Testis (tissue), 3 donors: Measurements from ENCODE around the gene ZNF516. TPM values are rescaled to one million over a fixed set of nuclear protein-coding genes. Genes with fewer than 3 reads are reported as not detected.

Experiments used
- DNase-seq: peaks from one replicate; pipeline ENCODE4 v3.0.0-alpha.2; 2019
- H3K27ac ChIP-seq, 2 donors: fragments of 200-600 bp; sonication (generic); one replicate each; pipeline ENCODE4 v1.5.1; 2019
- H3K27me3 ChIP-seq: fragments of 200-600 bp; sonication (generic); one replicate; pipeline ENCODE4 v1.5.1; 2019
- H3K36me3 ChIP-seq: fragments of 200-600 bp; sonication (generic); one replicate; pipeline ENCODE4 v1.5.1; 2017; ENCODE audit warnings: low read depth; ENCODE audit errors: missing control alignments
- H3K4me1 ChIP-seq: fragments of 200-600 bp; sonication (generic); one replicate; pipeline ENCODE4 v1.5.1; 2019
- H3K4me3 ChIP-seq, 2 donors: fragments of 200-600 bp; sonication (generic); one replicate each; pipeline ENCODE4 v1.5.1; 2017 to 2019
- H3K9me3 ChIP-seq: fragments of 200-600 bp; sonication (generic); one replicate; pipeline ENCODE4 v1.5.1; 2017
- POLR2A ChIP-seq: fragments of 450-650 bp; IDR thresholded peaks from one replicate; pipeline ENCODE4 v1.6.1; 2017; ENCODE audit warnings: antibody characterized with exemption, mild to moderate bottlenecking, moderate library complexity
- WGBS, 2 donors: methylation state at CpG; one replicate each; pipeline ENCODE4 v1.1.5; 2018; 5-methylcytosine and 5-hydroxymethylcytosine counted together
- intact Hi-C: fragments of 100-400 bp; cut with DNase I; formaldehyde crosslinking; loops from one replicate; pipeline ENCODE4 v1.15.1; 2023; ENCODE audit warnings: low total_unique reads
- polyA plus RNA-seq: library from polyadenylated mRNA; stranded (reverse); fragments of 350-450 nt; fragmentation: Illumina TruSeq; extraction: RNeasy Lipid Tissue Mini Kit (QIAGEN cat#74804); gene quantifications from one replicate; pipeline ENCODE4 v1.2.3, GENCODE V29; 2014; ENCODE audit warnings: low read depth, low replicate concordance; ENCODE audit not compliant: insufficient read depth
- total RNA-seq, 2 donors: library from RNA; depleted of rRNA; stranded (reverse); fragments of >200 nt; gene quantifications; one replicate each; pipeline ENCODE4 v1.2.3, GENCODE V29; 2016
- TF ChIP-seq, protein P1 (sequence below), 3 experiments: fragments of 450-650 bp in 2 of 3; fragments of 200-600 bp in 1 of 3; sonication (generic) in 1 of 3; IDR thresholded peaks; one replicate each; pipeline ENCODE4 v1.5.1; 2016 to 2019; ENCODE audit warnings: antibody characterized with exemption in 3 of 3, mild to moderate bottlenecking in 2 of 3, moderate library complexity in 1 of 3

Gene ZNF516
- total and polyA plus RNA-seq, 3 donors from 2014 or later = 79.0 to 212 (median 189) TPM

- intact Hi-C loops = no loop called here
- Histone ChIP-seq H3K4me1 (peaks cover 11% of the 10 kb centered on the region), H3K27ac (no peak overlapping the region), H3K36me3 (no peaks in the 10 kb centered on the region), H3K27me3 (no peaks in the 10 kb centered on the region), H3K4me3 (no peak overlapping the region), H3K9me3 (no peaks in the 10 kb centered on the region)
- 89 to 95% methylated on average over 9 of the region's 9 CpGs for WGBS, 2 donors
- TF ChIP-seq, protein P1, sequence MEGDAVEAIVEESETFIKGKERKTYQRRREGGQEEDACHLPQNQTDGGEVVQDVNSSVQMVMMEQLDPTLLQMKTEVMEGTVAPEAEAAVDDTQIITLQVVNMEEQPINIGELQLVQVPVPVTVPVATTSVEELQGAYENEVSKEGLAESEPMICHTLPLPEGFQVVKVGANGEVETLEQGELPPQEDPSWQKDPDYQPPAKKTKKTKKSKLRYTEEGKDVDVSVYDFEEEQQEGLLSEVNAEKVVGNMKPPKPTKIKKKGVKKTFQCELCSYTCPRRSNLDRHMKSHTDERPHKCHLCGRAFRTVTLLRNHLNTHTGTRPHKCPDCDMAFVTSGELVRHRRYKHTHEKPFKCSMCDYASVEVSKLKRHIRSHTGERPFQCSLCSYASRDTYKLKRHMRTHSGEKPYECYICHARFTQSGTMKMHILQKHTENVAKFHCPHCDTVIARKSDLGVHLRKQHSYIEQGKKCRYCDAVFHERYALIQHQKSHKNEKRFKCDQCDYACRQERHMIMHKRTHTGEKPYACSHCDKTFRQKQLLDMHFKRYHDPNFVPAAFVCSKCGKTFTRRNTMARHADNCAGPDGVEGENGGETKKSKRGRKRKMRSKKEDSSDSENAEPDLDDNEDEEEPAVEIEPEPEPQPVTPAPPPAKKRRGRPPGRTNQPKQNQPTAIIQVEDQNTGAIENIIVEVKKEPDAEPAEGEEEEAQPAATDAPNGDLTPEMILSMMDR (IDR thresholded peaks at IDR 0.05) = no peak
- no peak for TF ChIP-seq POLR2A
- DNase-seq = no peak
These were observed 35.8 kb upstream of the ZNF516 start for GRCh38 chr18:76530846-76531245.

DNA sequence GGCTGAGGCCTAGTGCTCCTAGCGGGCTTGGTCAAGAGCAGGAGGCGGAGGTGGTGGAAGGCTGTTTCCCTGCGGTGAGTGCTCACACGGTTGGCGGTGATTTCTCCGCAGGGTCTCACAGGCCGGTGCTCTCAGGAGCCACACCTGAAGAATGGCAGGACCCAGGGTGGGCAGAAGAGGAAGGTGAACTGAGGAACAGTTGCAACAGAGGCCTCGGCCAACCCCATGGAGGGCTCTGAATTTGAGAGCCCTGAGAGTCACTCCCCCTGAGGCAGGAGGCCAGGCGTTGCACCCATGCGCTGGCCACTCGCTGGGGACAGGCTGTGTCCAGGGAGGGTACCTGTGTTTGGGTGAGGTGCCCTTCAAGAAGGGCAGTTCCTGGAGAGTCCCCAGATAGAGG, 35.3 kb upstream of the ZNF516 start:
- no peak for DNase-seq
- intact Hi-C loops = no loop called here
- WGBS, 2 donors = 81 to 85% methylated on average over 7 to 11 of the region's 11 CpGs
- Histone ChIP-seq H3K27me3 (no peaks in the 10 kb centered on the region), H3K4me3 (no peak overlapping the region), H3K27ac (no peak overlapping the region), H3K9me3 (no peaks in the 10 kb centered on the region), H3K4me1 (peaks cover 11% of the 10 kb centered on the region), H3K36me3 (no peaks in the 10 kb centered on the region)
- no peak for TF ChIP-seq POLR2A
- TF ChIP-seq, protein P1 (IDR thresholded peaks at IDR 0.05) = no peak

DNA sequence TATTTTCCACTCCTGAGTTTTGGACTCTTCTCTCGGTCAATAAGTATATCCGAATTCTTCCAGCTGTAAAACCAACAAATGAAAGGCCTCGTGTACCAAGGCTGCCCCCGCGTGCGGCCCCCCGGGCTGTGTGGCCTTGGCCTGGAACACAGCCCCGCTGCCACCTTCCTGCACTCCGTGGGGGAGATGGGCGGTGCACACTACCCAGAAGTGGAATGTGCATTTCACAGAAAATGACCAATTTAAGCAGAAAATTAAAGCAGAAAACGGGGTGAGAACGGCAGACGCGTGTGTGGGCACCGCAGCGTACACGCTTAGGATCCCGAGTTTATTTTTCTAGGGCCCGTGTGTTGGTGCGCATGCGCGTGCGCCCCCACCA, 34.4 kb upstream of the ZNF516 start:
- H3K36me3 ChIP-seq = no peaks in the 10 kb centered on the region
- H3K27me3 ChIP-seq = no peaks in the 10 kb centered on the region
- peaks cover 11% of the 10 kb centered on the region for H3K4me1 ChIP-seq
- peak overlapping the region; percentile 90 to 91 for H3K27ac ChIP-seq
- DNase-seq = peak; percentile 50
- WGBS, 2 donors = 37 to 43% methylated on average over 23 of the region's 23 CpGs
- TF ChIP-seq, protein P1 (IDR thresholded peaks at IDR 0.05) = no peak
- no peak for TF ChIP-seq POLR2A
- peak overlapping the region; percentile 38 to 69 for H3K4me3 ChIP-seq
- no peaks in the 10 kb centered on the region for H3K9me3 ChIP-seq
- intact Hi-C loops = no loop called here

DNA sequence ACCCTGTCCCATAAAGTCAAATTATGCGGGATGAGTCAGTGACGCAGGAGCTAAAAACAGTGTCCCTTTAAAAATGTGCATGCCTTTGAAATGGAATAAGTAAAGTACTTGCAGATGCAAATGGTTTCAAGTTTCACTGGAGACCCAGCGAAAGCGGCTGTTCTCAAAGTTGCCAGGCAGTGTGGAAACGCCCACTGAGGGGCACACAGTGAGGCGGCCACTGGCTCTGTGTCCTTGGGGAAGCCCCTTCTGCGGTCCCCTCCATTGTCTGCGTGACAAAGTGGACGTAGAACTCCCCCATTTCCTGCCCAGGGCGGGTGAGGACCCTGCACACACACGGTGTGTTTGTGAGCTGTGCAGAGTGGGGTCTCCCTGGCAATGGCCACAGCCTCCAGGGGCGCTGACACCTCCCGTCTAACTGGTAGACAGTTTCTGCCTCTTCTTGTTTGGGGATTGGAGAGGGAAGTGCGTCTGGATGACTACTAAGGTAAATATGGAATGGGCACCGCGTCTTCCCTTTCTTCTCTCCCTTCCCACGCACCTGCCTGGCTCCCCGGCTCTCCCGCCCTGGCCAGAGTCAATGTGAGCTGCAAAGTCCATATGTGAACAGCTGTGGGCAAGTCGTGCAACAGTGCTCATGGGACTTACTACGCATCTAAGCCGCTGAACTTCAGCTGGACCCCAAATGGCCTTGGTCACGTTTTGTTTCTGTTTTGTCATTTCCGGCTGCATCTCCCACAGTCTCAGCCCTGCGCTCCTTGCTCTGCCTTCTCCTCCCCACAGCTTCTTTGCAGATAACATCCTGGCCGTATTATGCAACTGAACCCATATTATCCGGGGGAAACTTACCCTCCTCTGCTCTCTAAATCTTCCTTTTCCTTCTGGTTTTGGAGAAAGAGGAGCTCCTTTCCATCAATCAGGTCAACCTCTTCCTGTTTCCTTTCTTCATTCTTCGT, 33.7 kb upstream of the ZNF516 start:
- peaks cover 11% of the 10 kb centered on the region for H3K4me1 ChIP-seq
- no peaks in the 10 kb centered on the region for H3K36me3 ChIP-seq
- no peaks in the 10 kb centered on the region for H3K27me3 ChIP-seq
- peak overlapping the region; percentile 38 to 69 for H3K4me3 ChIP-seq
- no peaks in the 10 kb centered on the region for H3K9me3 ChIP-seq
- WGBS, 2 donors = 3 to 6% methylated on average over 23 to 28 of the region's 28 CpGs
- no peak for TF ChIP-seq POLR2A
- TF ChIP-seq, protein P1 (IDR thresholded peaks at IDR 0.05) = no peak
- peak; percentile 85 for DNase-seq
- peak overlapping the region; percentile 90 to 91 for H3K27ac ChIP-seq
- intact Hi-C loops = no loop called here
